Stimulated activated CD8-positive, alpha-beta memory T cell treated with anti-CD3 and anti-CD28 coated beads, Interleukin-2, amount 100 ng/mL, for 1 hour (primary cell): ENCODE results near the gene FGFR3.

Experiments used
- DNase-seq, 2 donors: peaks; one replicate each; pipeline ENCODE4 v3.0.0-alpha.2; 2020; ENCODE audit warnings: low read depth in 2 of 2

The FGFR3 gene

DNA sequence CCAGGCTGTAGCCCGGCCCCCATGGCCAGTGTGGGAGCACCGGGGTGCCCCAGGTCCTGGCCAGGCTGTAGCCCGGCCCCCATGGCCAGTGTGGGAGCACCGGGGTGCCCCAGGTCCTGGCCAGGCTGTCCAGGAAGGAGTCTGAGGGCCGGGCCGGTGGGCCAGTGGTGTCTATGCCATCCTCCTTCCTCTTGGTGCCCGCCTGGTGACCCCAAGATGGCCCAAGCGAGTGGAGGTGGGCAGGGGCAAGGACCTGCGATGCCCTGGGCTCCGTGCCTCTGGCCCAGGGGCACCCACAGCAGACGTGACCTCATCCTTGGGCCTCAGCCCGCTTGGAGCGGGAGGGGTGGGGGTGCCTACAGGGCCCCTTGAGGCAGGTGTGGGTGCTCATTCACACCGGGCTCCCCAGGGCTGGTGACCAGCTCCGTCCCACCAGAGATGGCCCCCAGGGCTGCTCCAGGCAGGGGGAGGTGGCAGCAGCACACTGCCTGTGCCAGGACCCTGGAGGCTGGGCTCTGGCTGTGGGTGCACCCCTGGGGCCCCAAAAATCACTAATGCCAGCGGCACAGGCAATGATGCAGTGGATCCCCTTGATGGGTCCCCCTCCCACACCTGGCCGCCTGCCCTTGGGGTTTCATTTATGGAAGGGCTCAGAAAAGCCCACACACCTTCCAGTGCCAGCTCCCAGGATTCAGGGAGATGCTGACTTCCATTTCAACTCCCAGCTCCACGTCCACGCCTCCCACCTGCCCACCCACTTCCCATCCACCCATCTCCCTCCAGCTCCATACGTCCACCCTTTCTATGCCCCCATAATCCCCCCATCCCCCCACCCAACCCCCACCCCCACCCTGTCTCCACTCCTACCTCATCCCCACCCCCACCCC lies 36.0 kb upstream of the FGFR3 start:
- no peak for DNase-seq

DNA sequence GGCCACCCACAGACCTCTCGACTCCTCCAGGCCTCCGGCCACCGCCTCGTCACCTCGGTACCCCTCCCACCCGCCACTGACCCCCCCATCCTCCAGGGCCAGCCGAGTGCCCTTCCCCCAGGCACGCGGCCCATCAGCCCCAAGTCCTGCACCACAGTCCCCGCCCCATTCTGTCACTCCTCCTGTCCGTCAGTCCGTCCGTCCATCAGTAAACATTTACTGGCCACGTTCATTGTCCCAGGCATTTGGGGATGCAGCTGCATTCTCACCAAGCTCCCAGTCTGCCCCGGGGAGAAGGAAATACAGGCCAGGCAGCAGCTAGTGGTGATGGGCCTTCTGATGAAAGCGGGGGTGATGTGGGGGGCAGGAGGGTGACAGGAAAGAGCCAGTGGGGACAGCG lies 35.3 kb upstream of the FGFR3 start:
- no peak for DNase-seq

DNA sequence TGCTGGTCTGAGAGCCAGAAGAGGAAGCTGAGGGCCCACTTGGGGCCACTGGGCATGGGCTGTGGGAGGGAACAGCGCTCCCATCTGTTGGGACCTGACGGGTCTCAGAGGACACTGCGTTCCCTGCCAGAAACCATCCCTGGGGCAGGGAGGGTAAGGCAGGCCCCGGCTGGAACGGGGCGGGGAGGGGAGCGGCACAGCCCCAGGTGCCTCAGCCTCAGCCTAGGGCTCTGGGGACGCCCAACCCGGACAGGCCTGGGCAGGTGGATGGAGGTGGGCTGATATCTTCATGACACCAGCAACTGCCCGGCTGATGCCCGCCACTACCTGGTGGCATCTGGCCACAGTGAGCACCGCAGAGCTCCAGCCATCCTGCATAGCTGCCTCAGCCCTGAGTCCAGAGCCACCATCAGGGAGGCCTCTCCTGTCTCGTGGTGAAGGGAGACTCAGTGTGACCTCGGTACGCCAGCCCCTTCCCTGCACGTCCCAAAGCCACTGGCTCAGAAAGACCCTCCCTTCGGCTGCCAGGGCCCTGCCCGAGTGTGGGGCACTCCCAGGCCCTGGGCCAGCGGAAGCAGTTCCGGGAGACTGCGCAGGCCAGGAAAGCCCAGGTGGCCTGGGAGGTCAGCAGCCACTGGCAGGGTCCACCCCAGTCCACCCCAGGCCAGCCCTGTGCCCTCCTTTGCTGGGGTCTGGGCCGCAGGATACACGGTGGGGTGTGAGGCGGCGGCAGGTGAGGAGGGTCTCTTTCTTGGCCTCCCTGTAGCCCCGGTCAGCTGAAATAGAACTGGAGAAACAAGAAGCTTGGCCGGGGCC lies 34.6 kb upstream of the FGFR3 start:
- DNase-seq, result no peak

DNA sequence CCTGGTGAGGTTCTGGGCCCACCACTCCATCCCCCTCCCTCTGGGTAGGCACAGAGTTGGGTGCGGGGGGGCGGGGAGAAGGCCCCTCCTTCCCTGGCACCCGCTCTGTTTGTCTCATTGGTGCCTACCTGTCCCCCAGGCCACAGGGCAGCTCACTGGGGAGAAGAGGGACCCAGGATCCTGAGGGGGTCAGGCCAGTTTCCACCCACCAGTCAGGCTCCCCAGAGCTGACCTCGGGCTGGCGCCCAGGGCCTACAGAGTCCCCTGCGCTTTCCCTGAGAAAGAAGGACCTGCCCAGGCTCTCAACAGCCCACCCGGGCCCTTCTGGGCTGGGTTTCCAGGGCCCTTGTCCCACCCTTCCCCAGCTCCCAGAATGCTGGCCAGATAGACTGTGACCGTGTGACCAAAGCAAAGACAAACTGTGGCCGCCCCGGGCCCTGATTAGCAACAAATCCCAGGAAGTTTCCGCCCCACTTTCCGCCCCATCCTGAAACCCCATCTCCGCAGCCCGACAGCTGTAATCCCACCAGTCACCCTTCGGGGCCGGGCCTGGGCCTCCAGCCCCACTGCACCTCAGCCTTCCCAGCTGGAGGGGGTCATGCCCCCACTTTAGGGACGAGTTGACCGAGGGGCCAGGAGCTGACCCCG lies 33.8 kb upstream of the FGFR3 start:
- DNase-seq, result no peak

DNA sequence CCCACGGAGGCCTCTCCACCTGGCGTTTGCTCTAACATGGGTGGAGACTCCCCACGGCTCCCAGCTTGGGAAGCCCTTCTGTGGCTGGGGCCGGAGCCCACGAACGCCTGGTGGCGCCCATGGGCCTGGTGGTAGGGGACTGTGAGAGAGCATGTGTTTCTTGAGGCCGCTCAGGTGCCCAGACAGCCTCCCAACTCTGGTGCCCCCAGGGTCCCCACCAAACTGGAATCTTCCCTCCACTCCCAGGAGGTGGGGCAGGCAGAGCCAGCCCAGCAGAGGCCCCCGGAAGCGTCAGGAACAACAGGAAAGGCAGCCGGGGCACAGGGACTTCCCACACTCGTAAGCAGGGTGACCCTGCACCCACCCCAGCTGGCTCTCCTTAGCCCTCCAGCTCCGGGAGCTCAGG lies 33.3 kb upstream of the FGFR3 start:
- DNase-seq, result no peak

DNA sequence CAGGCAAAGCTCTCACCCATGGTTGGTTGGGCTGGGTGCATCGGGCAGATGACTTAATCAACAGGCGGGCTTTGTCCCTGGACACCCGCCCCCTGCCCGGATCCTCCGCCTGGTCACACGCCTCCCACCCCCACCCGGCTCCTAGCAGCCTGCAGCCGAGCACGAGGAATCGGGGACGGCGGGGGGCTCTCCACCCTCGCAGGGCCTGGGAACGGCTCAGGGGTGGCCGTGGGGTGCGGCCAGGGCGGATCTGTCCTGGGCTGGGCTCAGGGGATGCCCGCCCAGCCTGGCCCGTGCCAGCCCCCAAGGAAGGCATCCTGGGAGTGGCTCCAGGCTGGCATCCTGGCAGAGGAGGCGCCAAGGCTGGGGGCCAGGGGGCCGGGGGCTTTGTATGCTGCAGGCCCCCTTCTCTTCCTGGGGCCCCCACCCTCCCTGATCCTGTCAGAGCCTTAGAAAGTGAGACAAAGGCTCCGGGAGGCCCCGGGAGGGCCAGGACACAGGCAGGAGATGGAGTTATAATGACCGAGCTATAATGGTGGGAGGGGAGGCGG lies 32.5 kb upstream of the FGFR3 start:
- DNase-seq, result no peak

DNA sequence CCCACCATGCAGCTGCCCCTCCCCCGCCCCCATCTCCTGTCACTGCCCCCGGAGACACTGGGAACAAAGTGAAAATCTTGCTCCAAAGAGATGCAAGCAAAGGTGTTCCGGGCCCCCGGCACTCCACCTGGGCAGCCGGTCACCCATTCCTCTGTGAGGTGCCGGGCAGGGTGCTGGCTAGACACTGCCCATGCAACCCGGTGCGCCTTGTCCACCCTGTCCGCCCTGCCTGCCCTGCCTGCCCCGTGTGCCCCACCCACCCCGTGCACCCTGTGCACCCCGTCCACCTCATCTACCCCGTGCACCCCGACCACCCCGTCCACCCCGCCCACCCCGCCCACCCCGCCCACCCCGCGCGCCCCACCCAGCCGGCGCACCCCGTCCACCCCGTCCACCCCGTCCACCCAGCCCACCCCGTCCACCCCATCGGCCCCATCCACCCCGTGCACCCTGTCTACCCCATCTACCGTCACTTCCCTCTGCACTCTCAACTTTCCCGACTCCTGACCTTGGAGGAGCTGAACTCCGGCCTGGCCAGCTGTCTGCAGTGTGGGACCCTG lies 31.9 kb upstream of the FGFR3 start:
- no peak for DNase-seq

DNA sequence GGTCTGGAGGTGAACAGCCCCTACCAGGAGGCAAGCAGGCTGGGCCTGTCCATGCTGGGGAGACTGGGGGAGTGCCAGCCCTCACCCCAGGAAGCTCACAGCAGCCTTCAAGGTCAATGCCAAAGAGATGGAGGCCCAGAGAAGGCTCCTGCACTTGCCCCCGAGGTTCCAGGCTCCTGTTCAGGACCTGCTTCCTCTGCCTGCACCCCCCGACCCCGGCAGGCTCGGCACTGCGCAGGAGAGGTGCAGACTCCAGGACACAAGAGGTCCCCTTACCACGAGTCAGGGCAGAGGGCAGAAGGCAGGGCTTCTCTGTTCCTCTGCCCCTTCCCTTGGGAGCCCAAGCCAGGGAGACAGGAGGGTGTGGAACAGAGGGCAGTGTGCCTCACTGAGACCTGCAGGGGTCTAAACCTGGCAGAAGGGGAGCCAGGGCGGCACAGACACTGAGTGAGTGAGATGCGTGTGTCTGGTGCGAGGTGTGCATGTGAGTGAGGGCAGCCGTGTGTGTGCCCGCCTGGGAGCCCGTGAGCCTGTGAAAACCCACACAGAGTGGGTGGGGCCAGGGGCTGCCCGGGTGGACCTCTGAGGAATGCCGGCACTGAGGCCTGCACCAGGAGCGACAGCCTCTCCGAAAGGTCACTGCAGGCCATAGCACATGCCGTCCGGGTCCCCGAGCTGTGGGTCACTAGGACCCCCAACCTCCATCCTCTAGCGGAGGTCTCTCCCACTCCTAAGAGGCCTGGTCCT lies 30.7 kb upstream of the FGFR3 start:
- DNase-seq, result no peak

DNA sequence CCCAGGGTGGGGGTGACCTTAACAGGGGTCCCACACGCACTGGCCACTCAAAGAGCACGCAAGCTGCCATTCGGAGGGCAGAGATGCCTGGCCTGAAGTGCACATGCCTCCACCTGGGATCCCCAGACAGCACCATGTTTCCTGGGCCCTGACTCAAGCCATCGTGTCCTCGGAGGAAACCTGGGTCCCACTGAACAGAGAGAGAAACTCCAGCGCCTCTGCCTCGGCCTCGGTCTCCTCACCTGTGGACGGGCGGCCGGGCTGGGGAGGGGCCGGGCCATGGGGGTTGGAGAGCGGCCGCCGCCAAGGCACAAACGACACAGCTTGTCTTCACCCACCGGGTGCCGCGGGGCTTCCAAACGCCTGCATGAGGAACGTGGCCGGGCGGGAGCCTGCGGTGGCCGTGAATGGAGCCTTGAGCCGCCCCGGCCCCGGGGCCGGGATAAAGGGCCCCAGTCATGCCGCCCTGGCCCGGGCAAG lies 30.0 kb upstream of the FGFR3 start:
- DNase-seq, result no peak

DNA sequence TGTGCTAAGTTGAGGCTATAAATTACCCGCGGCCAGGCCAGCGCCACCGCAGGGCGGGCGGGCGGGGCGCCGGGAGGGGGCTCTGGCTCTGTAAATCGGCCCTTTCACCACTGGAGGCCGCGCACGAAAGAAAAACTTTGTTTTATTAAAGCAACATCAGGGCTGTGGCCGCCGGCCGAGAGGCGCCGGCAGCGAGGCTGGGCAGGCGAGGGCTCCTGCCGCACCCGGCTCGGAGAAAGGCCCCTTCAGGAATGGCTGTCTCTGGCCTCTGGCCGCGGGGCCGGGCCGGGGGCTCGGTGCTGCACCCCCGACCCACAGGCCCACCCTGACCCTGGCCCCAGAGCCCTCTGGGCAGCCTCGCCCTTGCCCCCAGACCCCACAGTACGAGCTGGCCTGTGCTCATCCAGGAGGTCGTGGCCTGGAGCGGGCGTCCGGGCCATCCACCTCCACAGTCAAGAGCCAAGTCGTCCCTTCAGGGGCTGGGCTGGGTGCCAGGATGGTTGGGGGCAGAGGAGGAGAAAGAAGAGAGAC lies 29.5 kb upstream of the FGFR3 start:
- DNase-seq, result no peak

DNA sequence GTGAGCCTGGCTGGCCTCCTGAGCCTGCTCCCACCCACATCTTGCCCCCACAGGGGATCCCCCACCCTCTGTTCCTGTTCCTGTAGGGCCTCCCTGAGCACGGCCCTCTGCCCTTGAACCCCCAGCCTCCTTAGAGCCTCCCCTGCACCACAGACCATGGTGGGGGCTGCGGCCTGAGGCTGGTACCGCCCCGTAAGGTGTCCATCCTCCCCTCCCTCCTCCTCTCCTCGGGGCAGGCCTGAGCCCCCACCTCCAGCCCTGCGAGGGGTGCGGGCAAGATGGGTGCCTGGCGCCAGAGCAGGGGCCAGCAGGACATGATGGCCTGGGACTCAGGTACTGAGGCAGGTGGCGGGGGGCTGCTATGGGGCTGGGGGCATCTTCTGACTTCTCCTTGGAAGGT lies 28.4 kb upstream of the FGFR3 start:
- DNase-seq, result no peak

DNA sequence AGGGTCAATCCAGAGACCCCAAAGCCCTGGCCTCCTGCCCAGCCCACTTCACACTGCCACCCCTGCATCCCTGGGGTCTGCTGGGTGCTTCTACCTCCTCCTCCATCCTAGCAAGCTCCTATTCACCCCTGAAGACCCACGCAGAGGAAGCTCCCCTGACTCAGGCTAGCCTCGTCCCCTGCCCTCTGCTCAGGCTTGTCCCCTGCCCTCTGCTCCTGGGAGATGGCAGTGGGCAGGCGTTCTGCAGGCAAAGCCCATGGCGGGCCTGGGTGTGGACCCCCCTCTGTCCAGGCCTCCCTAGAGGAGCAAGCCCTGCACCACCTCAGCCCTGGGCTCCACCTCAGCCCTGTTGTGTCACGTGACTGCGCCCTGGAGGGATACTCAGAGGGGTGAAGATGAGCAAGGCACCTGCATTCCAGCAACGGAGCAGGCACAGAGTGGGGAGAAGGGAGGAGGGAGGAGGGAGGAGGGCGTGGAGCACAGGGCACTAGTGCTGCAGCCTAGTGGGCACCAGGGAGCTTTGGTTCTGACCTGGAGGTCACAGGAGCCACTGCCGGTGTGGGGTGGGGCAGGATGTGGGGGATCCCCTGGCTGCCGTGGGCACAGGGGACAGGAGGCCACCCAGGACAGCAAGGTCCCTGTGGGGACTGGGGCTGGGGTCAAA lies 27.6 kb upstream of the FGFR3 start:
- DNase-seq, result no peak

DNA sequence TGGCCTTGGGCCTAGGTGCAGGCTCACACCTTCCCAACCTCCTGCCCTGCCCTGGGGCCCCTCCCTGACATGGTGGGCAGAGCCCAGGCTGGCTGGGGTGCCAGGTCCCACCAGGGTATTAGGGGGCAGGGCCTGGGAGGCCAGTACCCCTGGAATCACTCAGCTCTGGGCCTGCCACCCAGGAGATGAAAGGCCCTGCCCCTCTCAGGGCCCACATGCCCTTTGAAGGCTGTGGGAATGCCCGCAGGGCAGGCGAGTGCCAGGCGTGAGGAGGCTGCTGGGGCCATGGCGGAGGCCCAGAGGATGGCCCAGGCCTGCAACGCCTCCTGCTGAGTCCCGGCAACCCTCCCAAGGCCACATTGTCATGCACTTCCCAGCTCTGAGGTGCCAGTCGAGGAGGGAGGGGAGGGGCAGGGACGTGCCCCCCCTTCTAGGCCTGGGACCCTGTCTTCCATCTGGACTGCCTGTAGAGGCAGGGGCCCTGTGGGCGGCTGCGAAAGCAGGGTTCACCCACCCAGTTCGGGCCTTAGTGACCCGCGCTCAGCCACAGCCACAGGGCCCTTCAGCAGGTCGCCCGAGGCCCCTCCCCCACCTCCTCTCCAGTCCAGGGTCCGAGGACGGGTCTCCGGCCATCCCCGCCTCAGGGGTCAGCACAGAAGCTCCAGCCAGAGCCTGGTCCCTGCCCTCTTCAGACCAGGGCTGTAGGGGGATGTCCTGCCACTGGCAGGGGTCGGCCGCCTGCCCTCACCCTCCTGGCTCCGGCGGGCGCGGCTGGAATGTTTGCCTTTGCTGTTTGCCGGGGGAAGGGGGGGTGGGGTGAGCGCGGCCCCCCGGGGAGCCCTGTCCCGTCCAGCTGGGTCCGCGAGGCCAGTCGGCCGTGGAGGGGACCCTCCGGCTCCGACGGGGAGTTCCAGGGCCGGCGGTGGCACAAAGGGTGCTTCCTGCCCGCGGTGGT lies 26.7 kb upstream of the FGFR3 start:
- DNase-seq, result no peak

DNA sequence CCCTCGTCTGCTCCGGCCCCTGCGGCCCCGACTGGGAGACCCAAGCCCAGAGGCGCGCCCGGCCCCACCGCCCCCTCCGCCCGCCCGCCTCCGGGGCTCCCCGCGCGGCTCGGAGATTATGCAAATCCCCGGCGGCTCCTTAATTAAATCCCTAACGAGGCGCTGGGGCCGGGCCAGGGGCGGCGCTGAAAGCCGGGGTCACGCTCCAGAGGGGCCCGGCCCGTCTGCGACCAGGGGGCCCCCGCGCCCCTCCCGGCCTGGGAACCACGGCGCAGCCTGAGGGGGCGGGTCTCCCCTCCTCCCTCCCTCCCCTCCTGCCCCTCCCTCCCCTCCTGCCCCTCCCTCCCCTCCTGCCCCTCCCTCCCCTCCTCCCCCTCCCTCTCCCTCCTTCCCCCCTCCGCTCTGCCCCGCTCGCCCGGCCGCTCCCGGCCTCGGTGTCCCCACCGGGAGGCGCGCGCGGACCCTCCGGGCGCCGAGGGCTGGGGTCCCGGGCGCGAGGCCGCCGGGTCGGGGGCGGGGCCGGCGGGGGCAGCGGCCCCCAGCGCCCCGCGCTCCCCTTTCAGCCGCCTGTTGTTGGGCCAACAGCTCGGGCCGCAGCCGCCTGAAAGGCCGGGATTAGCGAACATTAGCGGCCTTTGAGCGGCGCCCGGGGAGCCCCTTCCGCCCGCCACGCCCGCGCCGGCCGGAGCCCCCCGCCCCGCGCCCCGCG lies 25.9 kb upstream of the FGFR3 start:
- no peak for DNase-seq

DNA sequence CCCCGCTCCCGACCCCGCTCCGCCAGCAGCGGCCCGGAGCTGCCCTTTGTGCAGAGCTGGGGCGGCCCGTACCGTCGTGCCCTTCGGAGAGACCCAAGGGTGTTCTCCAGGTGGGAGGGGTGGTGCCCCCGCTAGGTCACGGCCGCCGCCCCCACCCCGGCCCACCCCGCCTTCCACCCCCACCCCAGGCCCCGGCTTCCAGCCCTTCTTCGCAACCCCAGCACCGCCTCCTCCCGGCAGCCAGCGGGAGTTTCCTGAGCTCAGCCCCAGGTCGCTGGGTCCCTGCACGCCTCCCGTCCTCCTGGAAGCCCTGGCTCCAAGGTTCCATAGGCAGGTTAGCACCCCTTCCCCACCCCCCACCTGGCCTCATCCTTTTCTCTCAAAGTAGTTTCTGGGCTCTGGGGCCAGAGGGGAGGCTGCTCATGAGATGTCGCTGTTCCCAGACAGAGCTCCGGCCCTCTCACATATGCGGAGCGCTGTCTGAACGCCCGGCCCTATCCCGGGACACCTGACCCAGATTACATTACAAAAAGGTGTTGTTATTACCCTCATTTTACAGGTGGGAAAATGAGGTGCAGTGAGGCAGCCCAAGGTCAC lies 25.2 kb upstream of the FGFR3 start:
- DNase-seq, result no peak

DNA sequence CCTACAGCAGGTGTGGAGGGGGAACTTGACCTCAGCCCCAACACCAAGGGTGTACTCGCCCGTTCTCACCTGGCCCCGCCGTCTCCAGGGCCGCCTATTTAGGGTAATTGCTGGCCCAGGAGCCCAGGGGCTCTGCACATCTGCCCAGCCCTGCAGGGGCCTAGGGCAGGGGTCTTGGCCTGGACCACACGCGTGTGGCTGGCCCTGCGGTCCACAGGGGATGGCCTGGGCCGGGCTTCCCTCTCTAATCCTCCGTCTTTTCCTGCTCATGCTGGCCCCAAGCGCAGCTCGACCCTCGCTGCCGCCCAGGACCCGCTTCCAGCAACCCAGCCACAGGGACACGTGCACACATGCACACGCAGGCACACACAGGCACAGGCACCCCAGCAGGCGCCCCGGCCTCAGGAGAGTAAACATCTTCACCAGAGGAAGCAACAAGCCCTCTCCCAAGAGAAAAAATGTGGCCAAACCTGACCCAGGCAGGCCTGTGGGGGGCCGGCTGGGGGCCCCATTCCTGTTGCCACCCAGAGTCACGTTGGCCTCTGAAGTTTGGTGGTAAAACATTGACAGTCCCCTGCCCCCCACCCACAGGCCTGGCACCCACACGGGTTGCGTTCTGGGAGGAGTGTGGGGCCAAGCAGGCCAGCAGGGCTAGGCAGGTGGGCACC lies 24.6 kb upstream of the FGFR3 start:
- DNase-seq, result no peak

DNA sequence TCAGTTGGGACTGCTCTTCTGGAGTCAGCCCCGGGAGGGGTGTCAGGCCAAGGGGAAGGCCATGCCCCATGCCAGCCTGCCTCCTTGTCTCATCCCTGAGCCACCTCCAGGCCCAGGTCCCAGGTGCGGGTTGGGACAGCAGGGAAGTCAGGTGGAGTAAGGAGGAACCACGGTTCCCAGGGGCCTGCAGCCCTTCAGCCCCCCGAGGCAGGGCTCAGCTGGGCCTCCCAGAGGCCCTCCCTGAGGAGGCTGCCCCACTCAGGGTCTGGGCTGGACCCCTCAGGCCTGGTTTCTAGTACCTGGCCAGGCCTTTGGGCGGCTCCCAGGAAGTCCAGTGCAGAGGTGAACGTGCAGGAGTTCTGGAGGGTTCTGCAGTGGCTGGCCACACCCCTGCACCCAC lies 23.4 kb upstream of the FGFR3 start:
- DNase-seq, result no peak
